DOHH2 (cell line): ENCODE measurements around the gene SCYL3.
"Not testable (repeated sequence)": the region's sequence is repeated elsewhere in the genome, so short reads cannot be mapped to it uniquely, and the experiment has no call there.

Source experiments
- H3F3A ChIP-seq: fragments of 200-600 bp; sonication (generic), shearing (Covaris generic); 2 replicates; pipeline ENCODE4 v1.6.0; 2016; ENCODE audit warnings: antibody characterized with exemption, mild to moderate bottlenecking; ENCODE audit not compliant: control insufficient read depth, insufficient read depth
- H3K27ac ChIP-seq: fragments of 200-600 bp; sonication (generic); 2 replicates; pipeline ENCODE4 v1.5.1; 2014; ENCODE audit warnings: low read depth, mild to moderate bottlenecking, low read length, moderate library complexity
- H3K27me3 ChIP-seq: fragments of 200-600 bp; sonication (generic); 2 replicates; pipeline ENCODE4 v1.6.1; 2014; ENCODE audit warnings: mild to moderate bottlenecking, low read length, mixed read lengths; ENCODE audit not compliant: control insufficient read depth
- H3K36me3 ChIP-seq: fragments of 200-600 bp; sonication (generic); 2 replicates; pipeline ENCODE4 v1.6.1; 2014; ENCODE audit warnings: mild to moderate bottlenecking, low read length, moderate library complexity, mixed read lengths; ENCODE audit not compliant: control insufficient read depth
- H3K4me1 ChIP-seq: fragments of 200-600 bp; sonication (generic); 2 replicates; pipeline ENCODE4 v1.6.1; 2014; ENCODE audit warnings: mild to moderate bottlenecking, low read length, mixed read lengths; ENCODE audit not compliant: control insufficient read depth
- H3K4me2 ChIP-seq: fragments of 200-600 bp; sonication (generic); 2 replicates; pipeline ENCODE4 v1.6.0; 2014; ENCODE audit warnings: mild to moderate bottlenecking, low read length, moderate library complexity
- H3K4me3 ChIP-seq: fragments of 200-600 bp; sonication (generic); 2 replicates; pipeline ENCODE4 v1.5.1; 2014; ENCODE audit warnings: mild to moderate bottlenecking, low read length, mixed read lengths
- H3K79me2 ChIP-seq: fragments of 200-600 bp; sonication (generic); 2 replicates; pipeline ENCODE4 v1.6.1; 2014; ENCODE audit warnings: mild to moderate bottlenecking, low read length, mixed read lengths; ENCODE audit not compliant: control insufficient read depth
- H3K9me2 ChIP-seq: fragments of 200-600 bp; sonication (generic); replicated peaks from 2 replicates; pipeline ENCODE4 v1.6.1; 2014; ENCODE audit warnings: mild to moderate bottlenecking, low read length, mixed read lengths; ENCODE audit not compliant: control insufficient read depth
- H3K9me3 ChIP-seq: fragments of 200-600 bp; sonication (generic); 2 replicates; pipeline ENCODE4 v1.6.1; 2014; ENCODE audit warnings: antibody characterized with exemption, low read length, mixed read lengths; ENCODE audit not compliant: control insufficient read depth, insufficient read depth
- H4K20me1 ChIP-seq: fragments of 200-600 bp; sonication (generic); 2 replicates; pipeline ENCODE4 v1.6.0; 2014; ENCODE audit warnings: low read depth, mild to moderate bottlenecking, antibody characterized with exemption, low read length, moderate library complexity; ENCODE audit not compliant: control insufficient read depth, insufficient read depth
- EZH2phosphoT487 ChIP-seq: fragments of 200-600 bp; sonication (generic); IDR thresholded peaks from 2 replicates; pipeline ENCODE4 v1.6.1; 2017; ENCODE audit warnings: borderline replicate concordance, mild to moderate bottlenecking, antibody characterized with exemption, low read length, moderate library complexity, mixed read lengths
- TF ChIP-seq, protein P1 (sequence below): fragments of 200-600 bp; sonication (generic); IDR thresholded peaks from one replicate; pipeline ENCODE4 v1.5.1; 2014; ENCODE audit warnings: antibody characterized with exemption, mild to moderate bottlenecking, low read depth, low read length; ENCODE audit not compliant: poor library complexity, severe bottlenecking

The SCYL3 gene

DNA sequence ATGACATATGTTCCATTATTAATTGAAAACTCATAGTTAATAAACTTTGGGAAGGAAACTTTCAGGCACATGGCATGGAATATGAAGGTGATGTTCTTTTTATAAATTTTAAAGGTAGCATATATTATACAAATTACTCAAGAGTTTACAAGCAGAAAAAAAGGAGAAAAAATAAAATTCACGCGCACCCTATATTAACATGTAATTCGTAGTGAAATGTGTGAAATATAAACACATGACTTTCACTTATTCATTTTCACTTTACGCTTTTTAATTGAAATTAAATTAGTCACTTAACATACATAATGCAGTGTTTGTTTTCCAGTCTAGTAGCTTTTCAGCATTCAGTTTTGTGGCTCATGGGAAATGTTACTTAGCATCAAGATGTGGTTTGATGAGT lies 27.4 kb upstream of the SCYL3 start:
- H3K27ac ChIP-seq = no peak overlapping the region
- no peaks in the 10 kb centered on the region for H3K79me2 ChIP-seq
- H3F3A ChIP-seq = no peaks in the 10 kb centered on the region
- H3K27me3 ChIP-seq = no peaks in the 10 kb centered on the region
- H3K4me1 ChIP-seq = no peaks in the 10 kb centered on the region
- no peak overlapping the region for H3K4me3 ChIP-seq
- no peaks in the 10 kb centered on the region for H3K9me2 ChIP-seq
- no peak for TF ChIP-seq EZH2phosphoT487
- TF ChIP-seq, protein P1, sequence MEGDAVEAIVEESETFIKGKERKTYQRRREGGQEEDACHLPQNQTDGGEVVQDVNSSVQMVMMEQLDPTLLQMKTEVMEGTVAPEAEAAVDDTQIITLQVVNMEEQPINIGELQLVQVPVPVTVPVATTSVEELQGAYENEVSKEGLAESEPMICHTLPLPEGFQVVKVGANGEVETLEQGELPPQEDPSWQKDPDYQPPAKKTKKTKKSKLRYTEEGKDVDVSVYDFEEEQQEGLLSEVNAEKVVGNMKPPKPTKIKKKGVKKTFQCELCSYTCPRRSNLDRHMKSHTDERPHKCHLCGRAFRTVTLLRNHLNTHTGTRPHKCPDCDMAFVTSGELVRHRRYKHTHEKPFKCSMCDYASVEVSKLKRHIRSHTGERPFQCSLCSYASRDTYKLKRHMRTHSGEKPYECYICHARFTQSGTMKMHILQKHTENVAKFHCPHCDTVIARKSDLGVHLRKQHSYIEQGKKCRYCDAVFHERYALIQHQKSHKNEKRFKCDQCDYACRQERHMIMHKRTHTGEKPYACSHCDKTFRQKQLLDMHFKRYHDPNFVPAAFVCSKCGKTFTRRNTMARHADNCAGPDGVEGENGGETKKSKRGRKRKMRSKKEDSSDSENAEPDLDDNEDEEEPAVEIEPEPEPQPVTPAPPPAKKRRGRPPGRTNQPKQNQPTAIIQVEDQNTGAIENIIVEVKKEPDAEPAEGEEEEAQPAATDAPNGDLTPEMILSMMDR = no peak
- no peak overlapping the region for H3K4me2 ChIP-seq
- H3K36me3 ChIP-seq = no peaks in the 10 kb centered on the region
- H4K20me1 ChIP-seq = no peaks in the 10 kb centered on the region
- no peaks in the 10 kb centered on the region for H3K9me3 ChIP-seq

DNA sequence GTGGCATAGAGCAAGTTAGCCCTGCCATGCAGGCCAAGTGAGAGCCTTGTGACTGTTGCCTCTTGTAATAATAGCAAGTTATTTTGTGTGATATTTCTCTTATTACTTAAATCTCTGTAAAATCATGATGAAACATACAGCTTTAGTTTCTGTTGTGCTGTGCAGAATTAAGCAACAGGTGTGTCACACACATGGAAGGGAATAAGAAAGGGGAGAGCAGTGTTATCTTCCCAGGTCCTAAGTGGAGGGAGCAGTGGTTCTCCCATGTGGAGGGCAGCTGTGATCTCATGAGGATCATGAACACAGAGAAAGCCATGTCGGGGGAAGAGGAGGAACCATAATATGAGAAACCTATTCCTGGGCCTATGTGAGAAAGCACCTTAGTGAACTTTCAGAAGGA lies 25.2 kb upstream of the SCYL3 start:
- Histone ChIP-seq H3K27me3 (no peaks in the 10 kb centered on the region), H3F3A (no peaks in the 10 kb centered on the region), H4K20me1 (no peaks in the 10 kb centered on the region), H3K27ac (no peak overlapping the region), H3K9me3 (no peaks in the 10 kb centered on the region), H3K4me2 (no peak overlapping the region), H3K4me3 (no peak overlapping the region), H3K9me2 (no peaks in the 10 kb centered on the region), H3K79me2 (no peaks in the 10 kb centered on the region), H3K36me3 (no peaks in the 10 kb centered on the region), H3K4me1 (no peaks in the 10 kb centered on the region)
- TF ChIP-seq, protein P1 = no peak
- no peak for TF ChIP-seq EZH2phosphoT487

DNA sequence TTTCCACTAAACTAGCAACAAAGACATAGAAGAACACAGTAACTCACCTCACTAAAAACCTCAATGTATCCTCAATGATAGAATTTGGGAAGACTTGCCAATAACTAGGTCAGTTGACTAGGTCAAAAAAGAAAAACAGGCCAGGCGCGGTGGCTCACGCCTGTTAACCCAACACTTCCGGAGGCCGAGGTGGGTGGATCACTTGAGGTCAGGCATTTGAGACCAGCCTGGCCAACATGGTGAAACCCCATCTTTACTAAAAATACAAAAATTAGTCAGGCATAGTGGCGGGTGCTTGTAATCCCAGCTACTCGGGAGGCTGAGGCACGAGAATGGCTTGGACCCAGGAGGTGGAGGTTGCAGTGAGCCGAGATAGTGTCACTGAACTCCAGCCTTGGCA lies 24.5 kb upstream of the SCYL3 start:
- not testable (repeated sequence) for H4K20me1 ChIP-seq, H3K4me2 ChIP-seq

DNA sequence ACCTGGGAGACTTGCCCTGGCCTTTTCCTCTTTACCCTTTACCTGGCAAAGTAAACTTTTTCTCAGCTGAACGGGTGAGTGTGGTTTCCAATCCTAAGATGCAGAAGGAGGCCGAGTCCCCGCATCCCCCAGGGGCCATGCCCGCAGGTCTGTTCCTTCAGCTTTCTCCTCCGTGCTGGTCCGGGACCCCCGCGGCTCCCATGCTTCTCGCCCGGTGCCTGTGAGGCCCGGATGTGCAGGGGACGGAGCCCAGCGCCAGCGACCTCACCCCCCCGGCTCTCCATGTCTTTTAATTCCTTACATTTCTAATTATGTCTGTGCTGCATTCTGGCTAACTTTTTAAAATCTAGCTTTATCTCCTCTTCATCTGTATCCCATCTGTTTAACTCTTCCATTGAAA lies 21.5 kb upstream of the SCYL3 start:
- TF ChIP-seq, protein P1 = no peak
- no peak for TF ChIP-seq EZH2phosphoT487
- Histone ChIP-seq H4K20me1 (no peaks in the 10 kb centered on the region), H3K9me3 (no peaks in the 10 kb centered on the region), H3K27me3 (no peaks in the 10 kb centered on the region), H3K36me3 (no peaks in the 10 kb centered on the region), H3K27ac (no peak overlapping the region), H3K4me2 (no peak overlapping the region), H3F3A (no peaks in the 10 kb centered on the region), H3K79me2 (no peaks in the 10 kb centered on the region), H3K4me1 (no peaks in the 10 kb centered on the region), H3K9me2 (no peaks in the 10 kb centered on the region), H3K4me3 (no peak overlapping the region)

More for the DNA sequence above, 24.5 kb upstream of the SCYL3 start:
- not testable (repeated sequence) for H3K36me3 ChIP-seq, H3K9me3 ChIP-seq, H3K4me3 ChIP-seq, H3K27me3 ChIP-seq, H3F3A ChIP-seq, H3K27ac ChIP-seq, H3K79me2 ChIP-seq, H3K9me2 ChIP-seq, H3K4me1 ChIP-seq
